ENCODE results near the gene TENT4A.

DNA sequence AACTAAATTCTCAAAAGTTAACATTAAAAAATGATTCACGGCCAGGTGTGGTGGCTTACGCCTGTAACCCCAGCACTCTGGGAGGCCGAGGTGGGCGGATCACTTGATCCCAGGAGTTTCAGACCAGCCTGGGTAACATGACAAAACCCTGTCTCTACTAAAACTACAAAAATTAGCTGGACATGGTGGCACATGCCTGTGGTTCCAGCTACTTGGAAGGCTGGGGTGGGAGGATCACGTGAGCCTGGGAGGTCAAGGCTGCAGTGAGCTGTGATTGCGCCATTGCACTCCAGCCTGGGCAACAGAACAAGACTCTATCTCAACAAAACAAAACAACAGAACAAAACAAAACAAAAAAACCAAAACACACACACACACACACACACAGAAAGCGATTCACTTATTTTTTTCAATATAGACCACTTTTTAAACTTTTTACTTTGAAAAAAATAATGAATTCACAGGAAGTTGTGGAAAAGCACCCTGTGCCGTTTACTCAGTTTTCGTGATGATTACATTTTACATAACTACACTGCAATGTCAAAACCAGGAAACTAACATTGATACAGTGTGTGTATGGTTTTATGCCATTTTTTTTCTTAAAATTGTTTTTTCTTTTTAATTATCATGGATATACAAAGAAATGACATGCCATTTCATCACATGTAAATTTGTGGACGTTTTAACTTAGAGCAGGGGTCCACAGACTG is 73.7 kb downstream of the TENT4A start:
- TF ChIP-seq, protein P1, sequence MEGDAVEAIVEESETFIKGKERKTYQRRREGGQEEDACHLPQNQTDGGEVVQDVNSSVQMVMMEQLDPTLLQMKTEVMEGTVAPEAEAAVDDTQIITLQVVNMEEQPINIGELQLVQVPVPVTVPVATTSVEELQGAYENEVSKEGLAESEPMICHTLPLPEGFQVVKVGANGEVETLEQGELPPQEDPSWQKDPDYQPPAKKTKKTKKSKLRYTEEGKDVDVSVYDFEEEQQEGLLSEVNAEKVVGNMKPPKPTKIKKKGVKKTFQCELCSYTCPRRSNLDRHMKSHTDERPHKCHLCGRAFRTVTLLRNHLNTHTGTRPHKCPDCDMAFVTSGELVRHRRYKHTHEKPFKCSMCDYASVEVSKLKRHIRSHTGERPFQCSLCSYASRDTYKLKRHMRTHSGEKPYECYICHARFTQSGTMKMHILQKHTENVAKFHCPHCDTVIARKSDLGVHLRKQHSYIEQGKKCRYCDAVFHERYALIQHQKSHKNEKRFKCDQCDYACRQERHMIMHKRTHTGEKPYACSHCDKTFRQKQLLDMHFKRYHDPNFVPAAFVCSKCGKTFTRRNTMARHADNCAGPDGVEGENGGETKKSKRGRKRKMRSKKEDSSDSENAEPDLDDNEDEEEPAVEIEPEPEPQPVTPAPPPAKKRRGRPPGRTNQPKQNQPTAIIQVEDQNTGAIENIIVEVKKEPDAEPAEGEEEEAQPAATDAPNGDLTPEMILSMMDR (IDR thresholded peaks at IDR 0.05) = no peak
- no peak for TF ChIP-seq POLR2A (IDR thresholded peaks at IDR 0.05)
